ENCODE data around the gene ZEB2.
"Not testable (repeated sequence)": the region's sequence is repeated elsewhere in the genome, so short reads cannot be mapped to it uniquely, and the experiment has no call there.

ZEB2 gene

DNA sequence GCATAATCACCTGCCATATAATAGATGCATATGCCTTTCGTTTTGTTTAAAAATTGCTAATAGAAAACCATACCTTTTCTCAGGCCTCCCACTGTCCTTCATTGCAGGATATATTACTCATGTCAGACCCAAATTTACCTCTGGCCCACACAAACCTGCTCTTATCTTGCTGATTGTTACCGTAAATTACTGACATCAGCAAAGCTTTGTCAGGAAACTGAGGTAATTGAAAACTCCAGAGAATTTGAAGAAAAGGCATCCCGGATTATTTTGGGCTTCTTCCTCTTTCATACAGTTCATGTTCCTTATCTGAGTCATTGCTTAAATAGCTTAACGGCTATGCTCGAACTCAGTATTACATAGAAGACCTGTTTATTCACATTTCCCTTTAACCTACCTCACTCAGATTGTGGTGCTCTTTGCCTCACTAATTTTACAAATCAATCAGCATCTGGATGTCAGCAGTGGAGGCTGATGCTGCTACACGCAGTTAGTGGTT lies 145.7 kb downstream of the ZEB2 start:
- no peak for DNase-seq

DNA sequence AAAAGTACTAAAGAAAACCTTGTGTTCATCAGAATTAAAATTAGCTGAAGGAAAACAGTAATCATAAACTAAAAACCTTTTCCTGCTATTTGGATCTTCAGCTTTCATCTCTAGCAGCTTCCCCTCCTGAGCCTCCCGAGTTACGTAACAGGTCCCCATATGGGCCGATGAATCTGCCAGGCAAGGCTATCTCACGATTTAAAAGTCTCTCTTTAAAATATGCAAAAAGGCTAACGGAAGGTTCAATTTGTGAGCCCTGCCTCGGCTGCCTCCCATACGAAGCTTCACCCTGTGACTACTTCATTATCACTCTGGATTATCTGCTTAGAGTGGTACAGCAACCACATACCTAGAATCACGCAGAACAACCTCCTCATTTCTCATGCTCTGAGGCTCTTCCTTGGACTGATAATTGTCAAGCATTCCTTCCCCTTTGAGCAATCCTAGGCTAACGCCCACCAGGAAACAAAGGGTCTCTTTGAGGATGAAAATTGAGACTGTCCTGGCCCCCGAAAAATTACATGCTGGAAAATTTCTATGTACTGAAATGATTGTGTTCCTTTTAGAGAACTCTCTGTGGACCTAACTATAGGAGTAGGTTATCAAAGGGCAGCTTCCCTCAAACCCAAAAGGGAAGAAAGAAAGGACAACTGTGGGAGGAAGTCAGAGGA lies 147.4 kb downstream of the ZEB2 start:
- DNase-seq = no peak

DNA sequence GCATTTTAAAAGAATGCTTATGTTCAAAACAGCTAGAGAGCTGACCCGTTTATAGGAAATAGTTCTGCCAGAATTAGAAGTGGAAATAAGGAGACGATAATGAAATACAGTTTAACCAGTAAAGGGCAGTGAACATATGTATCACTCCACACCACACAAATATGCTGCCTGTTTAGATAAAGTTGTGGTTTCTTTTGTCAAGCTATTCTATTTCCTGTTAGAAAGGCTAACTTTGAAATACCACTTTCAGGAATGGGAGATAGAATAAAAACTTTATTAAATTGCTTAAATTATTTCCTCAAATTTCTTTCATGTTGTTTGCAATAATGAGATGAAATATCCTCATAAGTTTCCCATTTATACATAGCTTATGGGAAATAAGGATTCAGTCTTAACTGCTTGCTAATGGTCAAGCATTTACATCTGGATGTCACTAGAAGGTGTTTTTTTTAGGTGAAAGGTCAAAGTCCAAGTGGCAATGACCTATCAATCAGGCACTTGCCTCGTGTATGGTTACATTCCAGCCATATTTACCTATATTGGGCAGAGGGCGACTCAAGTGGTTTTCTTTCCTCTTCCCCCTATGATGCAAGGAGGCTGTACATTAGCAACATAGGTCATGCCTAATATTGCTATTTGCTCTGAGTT lies 148.9 kb downstream of the ZEB2 start:
- DNase-seq = no peak

DNA sequence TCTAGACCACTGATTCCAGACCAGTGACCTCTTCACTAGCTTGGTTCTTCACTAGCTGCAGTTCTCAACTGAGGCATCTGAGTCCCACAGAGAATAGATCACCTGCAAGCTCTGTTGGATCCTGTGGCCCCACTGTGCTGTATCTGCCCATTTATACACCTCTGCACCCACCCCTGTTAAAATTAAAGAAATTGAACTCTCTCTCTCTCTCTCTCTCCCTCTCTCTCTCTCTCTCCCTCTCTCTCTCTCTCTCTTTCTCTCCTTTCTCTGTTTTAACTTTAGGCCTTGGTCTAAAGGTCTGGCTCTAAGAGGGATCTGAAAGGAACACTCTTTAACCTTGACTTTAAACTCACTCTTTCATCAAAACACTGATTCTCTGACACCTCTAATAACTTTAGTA lies 150.5 kb downstream of the ZEB2 start:
- DNase-seq = no peak

DNA sequence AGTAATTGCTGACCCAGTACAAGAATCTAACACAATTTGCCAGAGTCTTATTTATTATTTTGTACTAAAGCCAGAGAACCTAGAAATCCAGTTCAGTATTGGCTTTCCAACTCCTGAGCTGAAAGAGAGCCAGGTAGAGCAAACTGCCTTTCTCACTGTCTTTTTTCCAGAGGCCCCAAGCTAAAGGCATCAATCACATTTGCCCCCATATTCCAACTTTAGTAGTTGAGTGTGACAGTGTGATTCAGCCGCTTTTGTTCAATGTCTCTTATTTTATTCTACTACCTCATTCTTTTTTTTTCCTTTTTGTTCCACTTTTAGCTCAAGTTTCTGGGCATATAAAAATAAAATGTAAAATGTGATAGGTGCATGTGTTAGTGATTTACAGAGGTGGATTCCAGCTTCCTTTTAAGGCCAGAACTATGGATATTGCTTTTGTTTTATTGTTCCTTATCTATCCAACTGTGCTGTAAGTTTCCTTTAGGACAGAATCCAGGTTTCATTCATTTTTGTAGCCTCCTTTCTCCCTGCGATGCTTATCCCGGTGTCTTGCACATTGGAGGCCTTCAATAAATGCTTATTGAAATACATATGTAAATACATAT lies 153.0 kb downstream of the ZEB2 start:
- no peak for DNase-seq

DNA sequence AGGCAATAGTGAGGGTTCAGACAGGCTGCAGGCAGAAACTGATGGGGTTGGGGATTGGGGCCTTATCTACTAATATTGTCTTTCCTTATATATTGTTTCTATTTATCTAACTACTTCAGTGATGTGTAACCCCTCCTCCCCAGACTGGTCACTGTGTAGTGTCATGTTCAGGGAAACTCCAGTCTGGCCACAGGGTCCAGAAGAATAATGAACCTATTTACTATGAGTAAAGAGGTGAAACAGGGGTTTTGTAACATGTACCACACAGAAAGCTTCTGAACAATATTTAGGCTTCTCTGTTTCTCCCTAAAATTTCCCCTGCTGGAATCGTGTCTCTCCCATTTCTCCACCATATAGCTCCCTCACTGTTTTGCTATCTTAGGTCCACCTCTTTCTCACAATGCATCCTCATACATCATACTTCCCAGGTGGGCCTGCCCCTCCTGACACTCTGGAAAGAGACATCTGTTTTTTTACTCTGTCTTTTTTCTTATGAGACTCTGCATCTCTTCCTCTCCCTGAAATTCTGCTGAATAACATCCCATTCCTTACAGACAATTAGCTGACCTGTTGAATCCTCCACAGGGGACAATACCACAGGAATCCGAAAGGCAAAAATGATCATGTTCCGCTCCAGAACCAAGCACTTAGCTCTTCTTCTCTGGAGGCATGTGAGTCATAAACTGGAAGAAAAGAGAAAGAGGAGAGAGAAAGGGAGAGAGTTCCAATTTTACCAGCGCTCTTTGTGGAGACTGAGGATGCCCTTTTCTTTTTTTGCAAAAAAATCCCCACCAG lies 154.8 kb downstream of the ZEB2 start:
- DNase-seq = no peak

DNA sequence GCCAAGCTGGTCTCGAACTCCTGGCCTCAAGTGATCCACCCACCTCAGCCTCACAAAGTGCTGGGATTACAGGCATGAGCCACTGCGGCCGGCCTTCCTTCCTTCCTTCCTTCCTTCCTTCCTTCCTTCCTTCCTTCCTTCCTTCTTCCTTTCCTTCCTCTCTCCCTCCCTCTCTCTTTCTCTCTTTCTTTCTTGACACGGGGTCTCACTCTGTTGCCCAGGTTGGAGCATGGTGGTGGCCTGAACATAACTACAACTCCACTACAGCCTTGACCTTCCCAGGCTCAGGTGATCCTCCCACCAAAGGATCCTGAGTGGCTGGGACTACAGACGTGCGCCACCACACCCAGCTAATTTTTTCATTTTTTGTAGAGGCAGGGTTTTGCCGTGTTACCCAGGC lies 155.7 kb downstream of the ZEB2 start:
- DNase-seq = not testable (repeated sequence)

DNA sequence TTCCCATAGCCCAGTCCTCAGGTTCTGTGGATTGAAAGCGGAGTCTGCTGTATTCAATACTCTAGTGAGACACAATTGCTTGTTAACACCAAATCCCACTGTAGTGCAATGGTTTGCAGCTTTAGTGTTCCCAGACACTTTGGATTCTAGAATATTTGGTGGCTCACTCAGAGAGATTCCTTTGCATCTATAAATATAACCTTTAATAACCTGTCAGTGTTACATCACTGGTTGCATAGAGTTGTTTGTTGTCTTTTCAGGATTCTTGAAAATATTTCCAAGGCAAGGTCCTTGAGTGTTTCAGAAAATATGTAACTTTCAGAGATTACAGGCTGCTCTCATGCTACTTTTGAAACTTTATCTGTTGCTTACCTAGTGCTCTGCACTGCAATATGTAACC lies 157.5 kb downstream of the ZEB2 start:
- no peak for DNase-seq

DNA sequence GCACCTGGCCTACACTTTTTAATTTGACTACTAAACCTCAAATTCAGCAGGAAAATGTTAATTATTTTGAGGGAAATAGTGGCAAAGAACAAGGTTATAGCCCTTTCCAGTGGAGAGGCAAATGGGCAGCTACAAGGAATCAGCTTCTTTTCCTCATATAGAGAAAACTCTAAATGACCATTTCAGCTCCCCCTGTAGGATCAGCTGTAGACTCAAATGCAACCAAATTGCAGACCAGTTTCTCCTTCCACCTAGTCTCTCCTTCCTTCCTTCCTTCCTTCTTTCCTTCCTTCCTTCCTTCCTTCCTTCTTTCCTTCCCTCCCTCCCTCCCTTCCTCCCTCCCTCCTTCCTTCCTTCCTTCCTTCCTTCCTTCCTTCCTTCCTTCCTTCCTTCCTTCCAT lies 158.2 kb downstream of the ZEB2 start:
- DNase-seq = no peak

DNA sequence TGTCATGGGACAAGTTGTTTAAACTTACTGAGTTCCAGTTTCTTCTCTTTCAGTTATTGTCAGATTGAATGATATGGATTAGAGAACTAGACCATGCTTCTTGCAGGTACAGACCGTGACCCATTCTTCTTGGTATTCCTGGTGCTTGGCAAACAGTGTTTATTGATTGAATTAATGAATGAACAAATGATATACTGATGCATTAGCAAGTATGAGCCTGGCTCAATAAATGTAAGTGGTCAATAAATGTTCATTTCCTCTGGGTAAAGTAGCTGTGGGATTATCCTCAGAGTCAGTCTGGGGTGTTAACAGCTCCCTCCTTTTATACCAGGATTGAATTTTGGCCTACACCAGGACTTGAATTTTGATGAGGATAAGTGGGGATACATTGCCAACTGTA lies 160.2 kb downstream of the ZEB2 start:
- no peak for DNase-seq

DNA sequence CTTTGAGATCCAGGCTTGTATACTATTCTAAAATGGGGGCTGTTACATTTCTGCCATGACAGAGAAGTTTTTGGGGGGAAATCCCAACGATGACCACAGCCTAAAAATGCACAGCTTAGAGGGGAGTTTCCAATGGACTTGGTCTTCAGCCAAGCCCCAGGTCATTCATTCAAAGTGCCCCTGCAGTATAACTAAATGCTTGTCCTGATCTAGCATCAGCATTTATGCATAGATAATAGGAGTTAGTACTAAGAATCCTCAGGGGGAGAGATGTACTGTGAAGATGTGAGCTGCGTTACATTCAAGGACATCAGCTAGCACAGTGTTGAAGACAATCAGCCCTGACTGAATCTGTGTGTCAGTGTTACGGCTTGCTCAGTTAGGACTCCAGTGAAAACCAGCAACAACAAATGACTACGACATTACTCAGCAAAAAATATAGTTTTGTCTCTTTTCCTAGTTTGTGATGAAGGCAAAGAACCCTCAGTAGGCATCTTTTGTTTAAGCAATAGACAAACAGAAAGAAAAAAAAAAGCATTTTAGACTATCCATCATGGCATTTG lies 160.9 kb downstream of the ZEB2 start:
- DNase-seq = no peak

DNA sequence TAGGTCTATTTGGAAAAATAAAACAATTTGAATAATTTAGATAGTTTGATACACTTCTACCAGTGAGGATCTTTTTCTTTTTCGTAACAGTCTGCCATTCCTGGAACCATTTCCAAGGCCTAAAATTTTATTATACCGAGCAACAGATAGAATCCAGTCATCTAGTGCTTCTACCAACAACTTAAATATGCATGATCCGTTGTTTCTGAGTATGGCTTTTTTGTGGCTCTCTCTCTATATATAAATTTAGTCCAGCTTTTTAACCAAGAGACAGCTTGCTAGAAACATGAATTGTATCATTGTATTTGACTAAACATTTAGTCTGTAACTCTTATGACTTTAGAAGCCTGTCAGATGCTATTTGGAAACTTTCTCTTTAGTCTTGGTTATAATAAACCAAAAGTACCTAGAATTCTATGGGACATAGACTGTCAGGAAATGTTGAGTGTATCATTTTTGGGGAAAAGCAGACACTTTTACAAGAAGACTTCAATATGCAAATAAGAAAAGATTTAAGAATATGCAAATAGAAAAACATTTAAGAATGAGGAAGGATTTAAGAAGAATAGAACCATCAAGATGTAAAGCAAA lies 161.4 kb downstream of the ZEB2 start:
- DNase-seq = no peak

DNA sequence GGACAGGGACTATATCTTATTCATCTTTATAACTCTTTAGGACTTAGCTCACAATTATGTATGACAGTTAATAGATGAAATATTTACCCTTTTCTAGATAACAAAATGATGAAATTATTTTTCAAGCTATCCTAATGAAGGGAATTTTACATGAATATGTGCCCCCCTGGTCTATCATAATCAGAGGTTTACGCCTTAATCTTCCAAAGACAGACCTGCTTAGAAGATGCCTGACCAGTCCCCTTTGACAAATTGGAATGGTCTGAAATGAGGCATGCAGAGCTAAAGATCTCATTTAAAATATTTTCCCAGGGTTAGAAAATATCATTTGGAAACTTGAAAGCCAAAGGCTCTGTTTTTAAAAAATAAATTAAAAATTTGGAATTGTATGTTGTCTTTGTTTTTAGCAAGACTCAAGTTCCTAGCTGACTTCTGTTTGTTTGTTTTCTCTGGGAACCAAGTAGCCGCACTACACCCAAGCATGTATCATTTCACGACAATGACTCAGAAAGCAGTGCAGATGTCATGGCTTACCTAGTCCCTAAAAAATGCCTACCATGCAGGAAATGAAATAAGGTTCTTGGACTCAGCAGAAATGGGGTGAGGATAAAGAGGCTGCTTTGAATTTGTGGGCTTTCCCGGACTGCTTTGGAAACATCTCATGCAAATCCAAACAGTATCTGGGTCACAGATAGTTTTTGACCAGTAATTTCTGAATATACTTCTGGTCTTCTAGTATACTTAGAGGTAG lies 162.1 kb downstream of the ZEB2 start:
- no peak for DNase-seq

DNA sequence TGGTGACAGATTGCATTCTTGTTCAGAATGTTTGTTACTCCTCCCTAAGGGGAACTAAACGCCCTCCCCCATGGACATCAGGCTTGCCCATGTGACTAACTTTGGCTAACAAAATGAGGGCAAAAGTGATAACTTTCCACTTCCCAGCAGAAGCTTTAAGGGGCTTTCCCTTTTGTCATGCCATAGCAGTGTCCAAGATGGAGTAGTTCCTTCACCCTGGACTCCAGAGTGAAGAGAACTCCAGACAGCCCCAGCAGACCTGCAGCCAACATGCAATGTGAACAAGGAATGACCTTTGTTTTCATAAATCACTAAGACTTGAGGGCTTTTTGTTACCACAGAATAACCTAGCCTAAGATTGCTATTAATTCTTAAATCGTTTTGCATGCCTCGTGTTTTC lies 163.5 kb downstream of the ZEB2 start:
- no peak for DNase-seq

DNA sequence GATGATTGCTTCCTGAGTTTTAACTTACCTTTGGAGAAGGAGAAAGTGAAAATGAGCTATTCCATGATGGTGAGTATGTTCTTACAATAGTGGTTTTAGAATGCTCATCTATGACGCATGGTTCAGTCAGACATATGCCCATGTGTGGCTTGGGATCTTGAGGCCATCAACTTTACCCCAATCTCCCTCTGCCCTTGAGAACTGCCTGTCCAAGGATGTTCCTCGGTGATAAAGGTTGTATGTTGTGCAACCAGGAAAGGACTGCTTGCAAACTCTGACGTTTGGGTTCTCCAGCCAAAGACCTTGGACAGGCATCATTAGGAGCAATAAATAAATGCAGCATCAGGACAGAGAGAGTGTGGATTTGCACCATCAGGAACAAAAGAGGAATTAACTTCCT lies 165.0 kb downstream of the ZEB2 start:
- no peak for DNase-seq

DNA sequence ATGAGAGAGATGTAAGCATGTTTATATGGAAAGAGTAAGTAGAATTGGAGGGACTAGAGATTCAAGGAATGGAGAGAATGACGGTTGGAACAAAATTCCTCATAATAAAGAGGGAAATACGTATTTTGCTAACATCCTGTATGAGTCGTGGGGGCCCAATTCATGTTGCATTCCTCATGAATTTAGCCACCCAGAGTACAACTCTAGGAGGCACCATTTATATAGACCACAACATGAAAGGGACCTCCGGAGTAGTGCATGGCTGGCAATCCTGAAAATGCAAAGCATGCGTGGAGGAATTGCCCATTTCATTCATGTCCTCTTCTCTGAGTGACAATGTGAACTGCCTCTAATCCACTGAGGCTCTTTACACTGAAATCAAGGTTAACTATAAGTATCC lies 168.2 kb downstream of the ZEB2 start:
- DNase-seq = no peak

DNA sequence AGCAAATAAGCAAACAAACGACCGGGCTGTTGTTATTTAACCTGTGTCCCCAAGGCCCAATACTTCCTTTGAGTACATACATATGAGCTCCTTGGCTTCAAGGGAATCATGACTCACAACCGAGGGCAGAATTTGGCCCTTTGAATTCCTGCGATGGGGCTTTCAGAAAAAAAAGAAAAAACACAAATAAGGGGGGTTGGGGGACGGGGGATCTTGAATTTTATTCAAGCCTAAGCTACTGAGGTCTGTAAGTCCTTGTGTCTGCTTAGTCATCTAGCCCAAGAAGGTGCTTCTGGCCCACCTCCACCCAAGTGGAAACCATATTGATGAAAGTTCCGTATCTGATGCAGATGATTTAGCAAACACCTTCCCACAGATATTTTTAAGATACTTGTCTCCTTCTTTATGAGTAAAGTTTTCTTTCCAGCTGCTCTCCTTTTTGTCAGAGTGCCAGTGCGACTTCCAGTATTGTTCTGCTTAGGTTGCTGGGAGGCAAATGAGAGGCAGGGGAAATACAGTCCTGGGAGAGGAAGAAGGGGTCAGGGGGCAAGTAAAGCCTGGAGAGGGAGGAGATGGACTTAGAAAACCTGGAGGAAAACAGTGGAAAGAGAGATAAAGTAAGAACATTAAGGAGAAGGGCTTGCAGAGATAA lies 169.6 kb downstream of the ZEB2 start:
- DNase-seq = no peak

DNA sequence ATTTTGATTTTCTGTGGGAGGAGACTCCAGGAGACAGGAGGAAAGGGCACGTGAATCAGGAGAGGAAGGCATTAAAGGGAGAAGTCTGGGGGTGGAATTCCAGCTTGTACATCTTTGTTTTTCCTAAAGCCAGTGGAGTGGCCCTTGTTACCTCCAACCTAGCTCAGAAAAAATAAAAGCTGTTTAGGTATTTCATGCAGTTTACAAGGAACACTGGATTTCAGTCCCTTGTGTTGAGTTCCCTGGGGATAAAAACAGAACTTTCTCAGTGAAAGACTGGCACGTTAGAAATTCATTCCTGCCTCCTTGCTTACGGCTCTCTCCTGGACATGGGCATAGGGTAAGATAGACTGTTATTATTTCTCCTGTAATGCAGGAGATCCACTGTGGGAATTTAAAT lies 170.2 kb downstream of the ZEB2 start:
- DNase-seq = no peak

DNA sequence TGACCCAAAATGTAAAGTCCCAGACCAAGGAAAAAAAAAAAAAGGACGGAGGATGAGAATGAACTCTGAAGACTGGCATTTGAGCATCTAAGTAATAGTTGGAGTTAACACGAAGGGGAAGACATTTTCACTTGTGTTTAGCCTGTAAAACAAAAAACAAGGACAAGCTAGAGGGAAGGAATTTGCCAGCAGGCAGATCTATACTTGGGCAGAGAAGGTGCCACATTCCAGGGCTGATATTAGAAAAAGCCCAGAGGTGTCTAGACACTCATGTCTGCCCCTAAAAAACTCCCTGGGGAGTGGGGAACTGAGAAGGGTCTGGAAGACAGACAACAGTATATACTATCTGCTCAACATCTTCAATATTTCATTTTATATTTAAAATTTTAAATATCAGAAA lies 171.1 kb downstream of the ZEB2 start:
- DNase-seq = no peak

DNA sequence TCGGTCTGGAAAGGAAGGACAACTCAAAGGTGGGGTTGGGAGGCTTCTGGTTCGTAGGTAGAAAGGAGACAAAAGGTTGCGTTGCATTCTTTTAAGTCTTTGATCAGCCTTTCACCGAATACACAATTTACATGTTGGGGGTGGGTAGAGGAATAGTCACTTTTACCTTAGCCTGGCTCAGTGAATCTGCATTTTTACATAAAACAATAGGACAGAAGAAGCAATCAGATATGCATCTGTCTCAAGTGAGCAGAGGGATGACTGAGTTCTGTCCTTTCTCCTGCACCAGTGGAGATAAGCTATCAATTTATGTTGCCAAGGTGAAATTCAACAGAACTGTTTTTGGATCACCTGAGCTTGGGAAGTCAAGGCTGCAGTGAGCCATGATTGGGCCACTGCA lies 173.7 kb downstream of the ZEB2 start:
- no peak for DNase-seq

DNA sequence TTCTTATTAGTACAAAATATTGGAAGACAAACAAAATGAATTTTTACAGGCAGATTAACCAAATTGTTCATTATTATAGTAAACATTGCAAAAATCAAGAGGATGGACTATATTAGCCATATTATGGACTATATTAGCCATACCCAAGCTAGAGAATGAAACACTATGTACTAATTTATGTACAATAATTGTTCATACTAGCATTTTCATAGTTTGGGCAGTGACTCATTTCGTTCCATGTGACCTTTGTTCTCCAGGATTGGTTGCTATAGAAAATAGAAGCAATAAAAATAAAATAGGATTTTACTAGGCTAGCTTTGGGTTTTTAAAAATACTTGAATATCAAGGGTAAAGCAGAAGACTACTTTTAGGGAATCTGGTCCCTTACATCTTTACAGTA lies 176.8 kb downstream of the ZEB2 start:
- DNase-seq = no peak

DNA sequence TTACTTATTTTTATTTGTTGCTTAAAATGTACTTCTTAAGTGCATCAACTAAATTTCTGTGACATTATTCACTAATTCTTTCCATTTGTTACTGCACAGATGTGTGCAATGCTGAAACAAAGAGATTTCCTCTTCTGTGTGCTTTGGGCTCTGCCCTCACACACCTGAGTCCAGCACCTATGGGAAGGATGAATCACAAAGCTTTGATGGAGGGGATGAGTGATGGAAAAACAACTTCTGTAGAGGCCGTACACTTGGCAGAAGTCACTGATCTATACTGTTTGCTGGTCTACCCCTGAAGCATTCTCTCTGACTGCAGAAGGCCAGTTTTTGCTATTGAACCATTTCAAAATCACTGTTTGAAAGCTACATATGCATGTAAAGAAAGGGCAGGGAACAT lies 178.4 kb downstream of the ZEB2 start:
- no peak for DNase-seq

All from NCI-H187 treated with DMSO at 0.1 percent for 48 hours (cell line).